ENCODE data around the gene VASN.

VASN gene

DNA sequence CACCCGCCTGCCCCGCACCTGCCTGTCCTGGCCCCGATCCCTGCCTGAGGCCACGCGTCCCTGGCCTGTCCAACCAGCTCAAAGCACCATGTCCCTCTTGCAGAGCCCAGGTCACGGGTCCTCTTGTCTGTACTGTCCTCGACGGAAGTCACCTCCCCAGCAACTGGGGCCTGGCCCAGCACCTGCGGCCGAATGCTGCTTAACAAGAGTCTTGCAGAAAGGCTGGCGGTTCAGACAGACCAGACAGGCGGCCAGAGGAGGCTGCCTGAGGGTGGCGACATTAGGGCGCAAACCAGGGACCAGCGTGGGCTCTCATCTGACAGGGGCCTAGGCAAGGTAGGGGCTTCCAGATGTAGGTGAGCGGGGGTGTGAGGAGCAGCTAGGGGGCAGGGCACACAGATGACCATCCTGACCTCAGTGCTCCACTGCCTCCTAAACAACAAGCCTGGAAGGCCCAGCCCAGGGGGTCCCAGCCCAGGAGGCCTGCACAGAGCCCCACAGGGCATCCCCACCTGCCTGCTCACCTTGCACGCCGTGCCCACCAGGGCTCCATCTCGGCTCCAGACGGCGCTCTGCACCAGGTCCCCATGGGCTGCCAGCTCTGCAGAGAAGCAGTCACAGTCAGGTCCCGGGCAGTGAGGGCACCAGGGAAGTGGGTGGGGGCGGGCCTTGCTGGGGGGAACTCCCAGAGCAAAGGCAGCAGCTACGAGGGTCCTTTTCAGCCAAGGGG is 33.5 kb downstream of the VASN start:
- no peak for DNase-seq

GRCh38 chr16:4407543-4408322 is 36.1 kb downstream of the VASN start:
- DNase-seq = no peak

DNA sequence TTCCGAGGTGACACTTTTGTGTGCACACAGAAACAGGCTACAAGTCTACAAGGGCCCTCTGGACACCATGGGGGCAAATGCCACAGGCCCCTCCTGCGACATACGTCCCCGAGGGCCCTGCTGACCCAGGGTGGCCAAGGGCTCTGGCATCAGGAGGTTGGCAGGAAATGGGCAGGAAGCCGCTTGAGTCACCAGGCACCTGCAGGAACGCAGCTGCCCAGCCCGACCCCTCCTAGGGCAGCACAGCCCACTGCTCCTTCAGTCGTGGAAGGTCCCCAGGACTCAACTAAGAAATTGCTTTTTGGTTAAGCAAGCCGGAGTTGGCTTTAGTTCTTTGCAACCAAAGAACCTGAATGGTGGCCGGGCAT is 36.7 kb downstream of the VASN start:
- DNase-seq = no peak

DNA sequence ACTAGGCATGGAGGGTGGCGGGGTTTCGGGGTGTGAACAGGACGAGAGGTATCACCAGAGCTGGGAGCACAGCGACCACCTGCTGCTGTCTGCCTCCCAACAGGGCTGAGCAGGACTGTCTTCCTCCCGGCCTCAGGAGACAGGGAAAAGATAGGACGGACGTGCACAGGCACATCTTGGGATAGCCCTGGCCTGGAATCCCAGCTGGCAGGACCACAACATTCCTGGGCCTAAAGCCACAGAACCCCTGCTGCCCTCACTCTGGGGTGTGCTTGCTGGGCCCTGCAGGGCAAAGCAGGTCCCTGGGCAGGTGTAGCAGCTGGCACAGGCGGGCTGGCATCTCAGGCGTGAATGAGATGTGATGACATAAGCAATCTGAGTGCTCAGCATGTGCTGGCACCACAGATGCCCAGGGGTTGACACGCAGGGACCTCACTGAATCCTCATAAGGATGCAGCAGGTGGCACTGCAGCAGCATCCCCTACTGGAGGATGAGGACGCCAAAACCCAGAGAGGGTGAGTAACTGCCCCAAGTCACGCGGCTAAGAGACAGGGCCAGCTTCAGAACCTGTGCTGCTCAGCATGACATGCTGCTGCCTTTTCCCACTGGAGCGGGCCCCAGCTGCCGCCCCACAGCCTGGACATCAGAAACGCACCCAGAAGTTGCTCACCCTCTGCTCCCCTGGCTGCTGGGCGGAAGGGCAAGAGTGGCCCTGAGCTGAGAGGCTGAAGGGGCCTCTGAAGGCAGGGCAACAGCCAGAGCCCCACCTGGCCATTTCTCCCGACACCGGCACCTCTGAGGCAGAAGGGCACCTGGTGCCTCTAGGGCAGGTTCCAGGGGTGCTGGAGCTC is 37.7 kb downstream of the VASN start:
- peak in 1 of 2 experiments; percentile 3 for DNase-seq

GRCh38 chr16:4410335-4411075 is 38.9 kb downstream of the VASN start:
- no peak for DNase-seq

GRCh38 chr16:4411684-4412083 is 40.0 kb downstream of the VASN start:
- no peak for DNase-seq

DNA sequence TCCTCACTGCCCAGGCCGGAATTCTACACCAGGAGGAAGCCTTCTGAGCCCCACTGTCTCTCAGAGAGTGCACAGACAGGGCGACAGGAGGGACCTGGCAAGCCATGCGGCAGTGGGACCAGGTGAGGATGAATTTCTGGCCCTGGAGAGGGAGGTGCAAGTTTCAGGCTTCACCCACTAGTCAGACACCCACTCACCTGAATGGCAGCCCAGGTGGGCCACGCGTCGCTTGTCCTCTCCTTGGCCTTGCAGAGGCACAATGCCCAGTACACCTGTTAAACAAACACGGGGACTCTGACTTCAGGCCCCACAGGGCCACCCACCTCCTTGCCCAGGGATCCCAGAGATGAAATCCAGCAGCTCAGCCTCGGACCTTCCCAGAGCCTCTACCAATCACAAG is 40.5 kb downstream of the VASN start:
- no peak for DNase-seq

- no peak for DNase-seq
Measured at GRCh38 chr16:4412854-4413253, 41.2 kb downstream of the VASN start.

DNA sequence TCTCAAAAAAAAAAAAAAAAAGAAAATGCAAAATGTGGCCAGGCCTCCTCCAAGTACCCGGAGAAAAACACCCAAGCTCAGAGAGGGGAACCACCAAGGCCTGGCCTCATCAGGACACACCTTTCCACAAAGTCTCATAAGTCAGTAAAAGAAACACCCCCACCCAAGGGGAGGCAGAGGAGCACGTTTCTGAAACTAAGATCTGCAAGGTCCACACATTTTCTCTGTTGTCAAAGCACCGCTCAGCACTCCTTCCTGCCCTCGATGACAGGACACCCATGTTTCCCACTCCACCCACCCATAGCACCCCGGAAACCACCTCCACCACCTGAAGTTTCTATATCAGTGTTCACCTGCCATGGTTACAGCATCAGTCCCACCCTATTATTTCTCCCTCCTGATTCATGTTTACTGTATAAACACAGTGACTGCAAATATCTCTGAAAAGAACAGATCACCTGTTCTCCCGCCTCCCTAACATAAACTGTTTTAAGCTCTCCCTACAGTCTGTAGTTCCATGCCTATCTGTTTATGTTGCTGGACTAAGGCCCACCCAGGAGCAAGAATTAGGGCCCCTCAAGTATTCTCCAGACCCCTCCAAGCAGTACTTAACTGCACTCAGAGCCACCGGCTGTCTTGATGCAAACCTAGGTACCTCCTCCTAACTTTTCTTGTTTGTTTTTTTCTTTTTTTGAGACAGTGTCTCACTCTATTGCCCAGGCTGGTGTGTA is 42.7 kb downstream of the VASN start:
- no peak for DNase-seq

GRCh38 chr16:4415538-4416199 is 44.0 kb downstream of the VASN start:
- peak; percentile 83 to 84 for DNase-seq

- DNase-seq = peak; percentile 83 to 90
Measured at GRCh38 chr16:4416200-4417032, 44.8 kb downstream of the VASN start, which contains the start of gene CORO7. Gene CORO7, minus strand, starts transcription at chr16:4416596. Its CDS starts 78 bp downstream, at chr16:4416518.

- no peak for DNase-seq
Measured at GRCh38 chr16:4419402-4419959, 47.8 kb downstream of the VASN start.

DNA sequence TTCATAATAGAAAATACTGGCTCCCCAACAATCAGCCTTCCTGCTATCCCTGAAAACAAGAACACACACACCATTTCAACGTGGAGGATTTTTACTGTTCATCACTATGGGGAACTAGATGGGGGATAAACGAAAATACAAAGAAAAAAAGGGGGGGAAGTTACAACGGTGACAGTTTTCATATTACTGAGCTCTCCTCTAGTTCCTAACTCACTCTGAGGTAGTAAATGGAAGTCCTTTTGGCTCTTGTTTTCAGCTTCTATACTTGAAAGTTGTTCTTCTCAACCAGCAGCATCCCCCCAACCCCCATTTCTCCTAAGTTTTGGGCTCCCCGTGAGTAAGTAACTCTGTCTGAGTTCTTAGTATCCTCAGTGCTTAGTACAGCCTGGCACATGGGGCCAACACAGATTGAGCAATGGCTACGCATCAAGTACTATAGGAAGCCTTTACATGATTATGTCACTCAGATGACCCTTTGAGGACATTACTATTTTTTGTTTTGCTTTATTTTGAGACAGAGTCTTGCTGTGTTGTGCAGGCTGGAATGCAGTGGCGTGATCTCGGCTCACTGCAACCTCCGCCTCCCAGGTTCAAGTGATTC is 49.0 kb downstream of the VASN start:
- DNase-seq = peak; percentile 31 to 35

DNA sequence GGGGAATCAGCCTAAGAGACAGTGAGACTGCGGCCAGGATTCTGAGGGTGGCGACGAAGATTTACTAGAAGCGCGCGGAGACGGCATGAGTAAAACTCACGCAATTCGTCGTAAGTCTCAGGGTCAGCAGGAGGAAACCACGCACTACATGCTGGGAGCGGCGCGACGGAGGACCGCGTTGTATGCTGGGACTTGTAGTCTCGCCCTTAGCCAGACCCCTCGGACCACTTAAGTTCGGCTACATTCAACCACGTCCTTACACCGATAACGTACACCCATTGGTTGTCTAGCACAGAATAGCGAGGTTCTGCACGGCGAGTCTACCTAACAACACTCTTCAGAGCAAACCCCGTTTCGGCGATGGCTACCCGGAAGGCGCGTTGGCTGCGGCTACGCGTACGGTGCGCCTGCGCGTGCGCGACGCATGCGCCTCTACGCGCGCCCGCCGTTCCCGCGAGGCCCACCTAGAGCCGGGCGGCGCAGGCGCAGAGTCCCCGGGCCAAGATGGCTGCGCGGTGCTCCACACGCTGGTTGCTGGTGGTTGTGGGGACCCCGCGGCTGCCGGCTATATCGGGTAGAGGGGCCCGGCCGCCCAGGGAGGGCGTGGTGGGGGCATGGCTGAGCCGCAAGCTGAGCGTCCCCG is 53.9 kb downstream of the VASN start, which contains the start of gene DNAJA3:
TSS of gene DNAJA3 (plus strand) at position 491 of the 643 bp plus-strand sequence. CDS start at position 505, 14 bp downstream.
- peak; percentile 85 to 88 for DNase-seq

GRCh38 chr16:4426021-4426684 is 54.5 kb downstream of the VASN start:
- DNase-seq = peak in 1 of 2 experiments; percentile 5

GRCh38 chr16:4426722-4427372 is 55.2 kb downstream of the VASN start:
- no peak for DNase-seq

DNA sequence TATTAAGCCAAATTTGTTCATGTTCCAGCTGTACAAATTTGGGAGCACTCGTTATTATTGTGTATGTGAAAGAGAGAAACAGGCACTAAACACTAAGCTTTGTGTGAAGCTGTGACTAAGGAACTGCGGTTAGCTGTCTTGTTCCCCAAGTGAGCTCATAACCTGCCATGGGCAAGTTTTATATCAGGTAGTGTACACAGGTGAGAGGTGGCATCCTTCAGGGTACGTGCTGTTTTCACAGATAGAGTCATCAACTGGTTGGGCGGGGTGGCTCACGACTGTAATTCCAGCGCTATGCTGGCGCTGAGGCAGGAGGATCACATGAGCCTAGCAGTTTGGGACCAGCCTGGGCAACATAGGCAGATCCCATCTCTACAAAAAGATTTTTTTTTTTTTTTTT is 56.9 kb downstream of the VASN start:
- DNase-seq = no peak

GRCh38 chr16:4431023-4431422 is 59.4 kb downstream of the VASN start:
- no peak for DNase-seq
